Left lung (tissue), 10 donors: ENCODE results near the gene SMARCA4. TPM values are rescaled to one million over a fixed set of nuclear protein-coding genes. Genes with fewer than 3 reads are reported as not detected.

Experiments used
- ATAC-seq: fragments of 200-7000 bp; cut with Tn5 transposase; one replicate; pipeline ENCODE4 v1.9.1; 2020; ENCODE audit warnings: moderate library complexity
- DNase-seq, 4 donors: peaks; one replicate each; pipeline ENCODE4 v3.0.0-alpha.2; 2013 to 2020
- H3K27ac ChIP-seq, 2 donors: fragments of 200-600 bp; sonication (generic) in 1 of 2; one replicate each; pipeline versions ENCODE4 v1.5.0 to v1.8.0; 2020 to 2021
- H3K27me3 ChIP-seq, 2 donors: fragments of 200-600 bp; sonication (generic) in 1 of 2; one replicate each; pipeline versions ENCODE4 v1.5.0 to v1.8.0; 2020 to 2021
- H3K36me3 ChIP-seq, 2 donors: fragments of 200-600 bp; sonication (generic) in 1 of 2; one replicate each; pipeline versions ENCODE4 v1.5.0 to v1.8.0; 2020 to 2021
- H3K4me1 ChIP-seq, 2 donors: fragments of 200-600 bp; one replicate each; pipeline ENCODE4 v1.8.0; 2021
- H3K4me3 ChIP-seq, 2 donors: fragments of 200-600 bp; sonication (generic) in 1 of 2; one replicate each; pipeline versions ENCODE4 v1.5.0 to v1.8.0; 2020 to 2021; ENCODE audit warnings: mild to moderate bottlenecking in 1 of 2
- H3K9me3 ChIP-seq, 2 donors: fragments of 200-600 bp; sonication (generic) in 1 of 2; one replicate each; pipeline versions ENCODE4 v1.5.0 to v1.8.0; 2020 to 2021
- CTCF ChIP-seq, 2 donors: fragments of 200-600 bp; sonication (generic) in 1 of 2; IDR thresholded peaks; one replicate each; pipeline versions ENCODE4 v1.5.0 to v1.8.0; 2021; ENCODE audit warnings: antibody characterized with exemption in 2 of 2
- intact Hi-C, 2 donors: fragments of 100-400 bp; cut with DNase I; formaldehyde crosslinking; loops; one replicate each; pipeline versions ENCODE4 v1.11.2 to v1.14.2; 2022
- polyA plus RNA-seq, 6 donors: library from polyadenylated mRNA; unstranded; fragments of 120-200 nt; gene quantifications; one replicate each; pipeline ENCODE4 v1.2.1, GENCODE V29; 2013; ENCODE audit not compliant: insufficient read length in 6 of 6
- total RNA-seq, 2 donors: library from RNA; stranded (reverse); fragmentation: NEBNext Ultra II Directional; extraction: Animal tissue kit (Norgen Biotek cat#: 25700); gene quantifications; one replicate each; pipeline ENCODE4 v1.2.1, GENCODE V29; 2021
- donor health status: DM: no; HTN: yes; CAD: no.
- donor health status: DM: no; HTN: no; CAD: no.

SMARCA4 gene
- total and polyA plus RNA-seq, 8 donors: 98.3 to 168 (median 151) TPM

- Histone ChIP-seq H3K27ac (no peak overlapping the region), H3K27me3 (no peaks in the 10 kb centered on the region), H3K9me3 (no peaks in the 10 kb centered on the region), H3K4me3 (no peak overlapping the region), H3K4me1 (peaks cover 0 to 2% of the 10 kb centered on the region in 2 donors), H3K36me3 (peaks cover 0 to 90% of the 10 kb centered on the region in 2 donors)
- intact Hi-C loops: no loop called here
- no peak for TF ChIP-seq CTCF (IDR thresholded peaks at IDR 0.05)
- no peak for ATAC-seq
- DNase-seq: no peak
Observed at GRCh38 chr19:10920288-10920655, 40.6 kb upstream of the SMARCA4 start.

GRCh38 chr19:10920781-10921180, 40.0 kb upstream of the SMARCA4 start:
- no peak for ATAC-seq
- TF ChIP-seq CTCF (IDR thresholded peaks at IDR 0.05): no peak
- no peak for DNase-seq
- intact Hi-C loops: no loop called here
- Histone ChIP-seq H3K4me3 (no peak overlapping the region), H3K36me3 (peaks cover 0 to 88% of the 10 kb centered on the region in 2 donors), H3K9me3 (no peaks in the 10 kb centered on the region), H3K4me1 (peaks cover 0 to 2% of the 10 kb centered on the region in 2 donors), H3K27me3 (no peaks in the 10 kb centered on the region), H3K27ac (no peak overlapping the region)

- no peak for TF ChIP-seq CTCF (IDR thresholded peaks at IDR 0.05)
- peaks cover 0 to 83% of the 10 kb centered on the region in 2 donors for H3K36me3 ChIP-seq
- no peak for DNase-seq
- no peak overlapping the region for H3K27ac ChIP-seq
- no peaks in the 10 kb centered on the region for H3K27me3 ChIP-seq
- H3K4me3 ChIP-seq: no peak overlapping the region
- H3K4me1 ChIP-seq: peaks cover 0 to 2% of the 10 kb centered on the region in 2 donors
- intact Hi-C loops: no loop called here
- no peak for ATAC-seq
- H3K9me3 ChIP-seq: no peaks in the 10 kb centered on the region
Observed at GRCh38 chr19:10921199-10921909, 39.5 kb upstream of the SMARCA4 start.

- H3K27ac ChIP-seq: no peak overlapping the region
Observed at GRCh38 chr19:10921910-10922637, 38.8 kb upstream of the SMARCA4 start.

More at GRCh38 chr19:10921910-10922637, 38.8 kb upstream of the SMARCA4 start:
- peaks cover 0 to 78% of the 10 kb centered on the region in 2 donors for H3K36me3 ChIP-seq
- intact Hi-C loops: no loop called here
- ATAC-seq (no peak), DNase-seq (peak in 1 of 4 donors; percentile 71)
- H3K9me3 ChIP-seq: no peaks in the 10 kb centered on the region
- no peak for TF ChIP-seq CTCF (IDR thresholded peaks at IDR 0.05)
- H3K27me3 ChIP-seq: no peaks in the 10 kb centered on the region
- H3K4me3 ChIP-seq: no peak overlapping the region
- peaks cover 0 to 3% of the 10 kb centered on the region in 2 donors for H3K4me1 ChIP-seq
